Liver (tissue), 9 donors: ENCODE results near the gene KRT86. TPM values are rescaled to one million over a fixed set of nuclear protein-coding genes. Genes with fewer than 3 reads are reported as not detected.

ENCODE experiments used
- DNase-seq: peaks from one replicate; pipeline ENCODE4 v3.0.0-alpha.2; 2017; ENCODE audit warnings: low spot score
- H3K27ac ChIP-seq, 2 donors: one replicate each; pipeline ENCODE4 v1.7.0; 2013; ENCODE audit warnings: inconsistent platforms in 2 of 2, low read length in 2 of 2, control low read depth in 1 of 2, low read depth in 1 of 2, mild to moderate bottlenecking in 1 of 2
- H3K27me3 ChIP-seq, 4 donors: one replicate each; pipeline versions ENCODE4 v1.6.1 to v1.7.0; 2013; ENCODE audit warnings: low read length in 3 of 4, inconsistent platforms in 1 of 4, mild to moderate bottlenecking in 1 of 4, moderate library complexity in 1 of 4; ENCODE audit not compliant: control insufficient read depth in 4 of 4, insufficient read depth in 4 of 4
- H3K36me3 ChIP-seq, 4 donors: one replicate each; pipeline versions ENCODE4 v1.6.1 to v1.7.0; 2013; ENCODE audit warnings: low read length in 3 of 4, mild to moderate bottlenecking in 3 of 4, low read depth in 1 of 4, moderate library complexity in 1 of 4; ENCODE audit not compliant: control insufficient read depth in 4 of 4, insufficient read depth in 3 of 4
- H3K4me1 ChIP-seq, 4 donors: one replicate each; pipeline versions ENCODE4 v1.6.1 to v1.7.0; 2013; ENCODE audit warnings: low read length in 3 of 4, mild to moderate bottlenecking in 3 of 4, moderate library complexity in 1 of 4; ENCODE audit not compliant: control insufficient read depth in 4 of 4, insufficient read depth in 4 of 4
- H3K4me3 ChIP-seq, 3 donors: one replicate each; pipeline versions ENCODE4 v1.6.1 to v1.7.0; 2013; ENCODE audit warnings: low read length in 3 of 3, control low read depth in 1 of 3, low read depth in 1 of 3, mild to moderate bottlenecking in 1 of 3
- H3K9ac ChIP-seq, 2 donors: one replicate each; pipeline ENCODE4 v1.7.0; 2013; ENCODE audit warnings: low read length in 2 of 2, mild to moderate bottlenecking in 2 of 2, moderate library complexity in 2 of 2, control low read depth in 1 of 2, low read depth in 1 of 2
- H3K9me3 ChIP-seq, 4 donors: one replicate each; pipeline versions ENCODE4 v1.6.1 to v1.7.0; 2013; ENCODE audit warnings: low read length in 3 of 4; ENCODE audit not compliant: control insufficient read depth in 4 of 4
- EGR1 ChIP-seq, 2 donors: IDR thresholded peaks; 2 replicates each; pipeline ENCODE4 v1.6.1; 2016 to 2018; ENCODE audit warnings: antibody characterized with exemption in 2 of 2, low read depth in 2 of 2
- FOXA1 ChIP-seq: IDR thresholded peaks from 2 replicates; pipeline ENCODE4 v1.6.1; 2016; ENCODE audit warnings: antibody characterized with exemption
- FOXA2 ChIP-seq: IDR thresholded peaks from 2 replicates; pipeline ENCODE4 v1.6.1; 2016; ENCODE audit warnings: antibody characterized with exemption
- GABPA ChIP-seq, 2 donors: IDR thresholded peaks in 1 of 2; conservative IDR thresholded peaks in 1 of 2; 2 replicates each; pipeline ENCODE4 v1.6.1; 2016; ENCODE audit warnings: antibody characterized with exemption in 2 of 2, mild to moderate bottlenecking in 1 of 2, moderate library complexity in 1 of 2
- HNF4A ChIP-seq, 2 donors: conservative IDR thresholded peaks; 2 replicates each; pipeline ENCODE4 v1.6.1; 2016; ENCODE audit warnings: antibody characterized with exemption in 2 of 2, mild to moderate bottlenecking in 2 of 2
- HNF4G ChIP-seq: IDR thresholded peaks from 2 replicates; pipeline ENCODE4 v1.6.1; 2016; ENCODE audit warnings: antibody characterized with exemption
- JUND ChIP-seq, 2 donors: IDR thresholded peaks; 2 replicates each; pipeline ENCODE4 v1.6.1; 2016; ENCODE audit warnings: antibody characterized with exemption in 2 of 2
- NR2F2 ChIP-seq: IDR thresholded peaks from 2 replicates; pipeline ENCODE4 v1.6.1; 2016; ENCODE audit warnings: antibody characterized with exemption
- RAD21 ChIP-seq, 2 donors: IDR thresholded peaks; 2 replicates each; pipeline ENCODE4 v1.6.1; 2016; ENCODE audit warnings: antibody characterized with exemption in 2 of 2, mild to moderate bottlenecking in 2 of 2
- RXRA ChIP-seq, 2 donors: IDR thresholded peaks; 2 replicates each; pipeline ENCODE4 v1.6.1; 2017 to 2018; ENCODE audit warnings: antibody characterized with exemption in 2 of 2, mild to moderate bottlenecking in 1 of 2
- SP1 ChIP-seq: IDR thresholded peaks from 2 replicates; pipeline ENCODE4 v1.6.1; 2018; ENCODE audit warnings: antibody characterized with exemption, mild to moderate bottlenecking
- TAF1 ChIP-seq: conservative IDR thresholded peaks from 2 replicates; pipeline ENCODE4 v1.6.1; 2016; ENCODE audit warnings: antibody characterized with exemption, mild to moderate bottlenecking
- YY1 ChIP-seq: IDR thresholded peaks from 2 replicates; pipeline ENCODE4 v1.6.1; 2016; ENCODE audit warnings: antibody characterized with exemption, mild to moderate bottlenecking
- WGBS: extraction: QIAGEN DNeasy Blood & Tissue Kit; methylation state at CpG from one replicate; pipeline ENCODE4 v1.1.7; 2013; 5-methylcytosine and 5-hydroxymethylcytosine counted together
- polyA plus RNA-seq, 2 donors: library from polyadenylated mRNA; stranded (reverse) in 1 of 2; unstranded in 1 of 2; fragments of 200-250 nt in 1 of 2; fragments of >200 nt in 1 of 2; fragmentation: Nextera tagmentation in 1 of 2; extraction: Ambion mirVana in 1 of 2; gene quantifications; one replicate each; pipeline versions ENCODE4 v1.2.1 to v1.2.3, GENCODE V29; 2013 to 2015
- total RNA-seq, 2 donors: library from RNA; depleted of rRNA; stranded (reverse); fragments of >200 nt; gene quantifications; one replicate each; pipeline ENCODE4 v1.2.3, GENCODE V29; 2014
- TF ChIP-seq, protein P1 (sequence below): IDR thresholded peaks from 2 replicates; pipeline ENCODE4 v1.6.1; 2016; ENCODE audit warnings: antibody characterized with exemption
- TF ChIP-seq, protein P2 (sequence below): fragments of 150-350 bp; IDR thresholded peaks from 2 replicates; pipeline ENCODE4 v1.5.1; 2017; ENCODE audit warnings: improper control_type of control experiment, low read depth, low read length; ENCODE audit not compliant: missing input control
- TF ChIP-seq, protein P3 (sequence below): IDR thresholded peaks from 2 replicates; pipeline ENCODE4 v1.6.1; 2016; ENCODE audit warnings: antibody characterized with exemption
- donor health status: healthy.
- donor health status: healthy.
- donor health status: healthy.
- donor health status: healthy.
- donor health status: healthy.

Gene KRT86
- total and polyA plus RNA-seq, 4 donors = 0.08 TPM; not detected in 3

DNA sequence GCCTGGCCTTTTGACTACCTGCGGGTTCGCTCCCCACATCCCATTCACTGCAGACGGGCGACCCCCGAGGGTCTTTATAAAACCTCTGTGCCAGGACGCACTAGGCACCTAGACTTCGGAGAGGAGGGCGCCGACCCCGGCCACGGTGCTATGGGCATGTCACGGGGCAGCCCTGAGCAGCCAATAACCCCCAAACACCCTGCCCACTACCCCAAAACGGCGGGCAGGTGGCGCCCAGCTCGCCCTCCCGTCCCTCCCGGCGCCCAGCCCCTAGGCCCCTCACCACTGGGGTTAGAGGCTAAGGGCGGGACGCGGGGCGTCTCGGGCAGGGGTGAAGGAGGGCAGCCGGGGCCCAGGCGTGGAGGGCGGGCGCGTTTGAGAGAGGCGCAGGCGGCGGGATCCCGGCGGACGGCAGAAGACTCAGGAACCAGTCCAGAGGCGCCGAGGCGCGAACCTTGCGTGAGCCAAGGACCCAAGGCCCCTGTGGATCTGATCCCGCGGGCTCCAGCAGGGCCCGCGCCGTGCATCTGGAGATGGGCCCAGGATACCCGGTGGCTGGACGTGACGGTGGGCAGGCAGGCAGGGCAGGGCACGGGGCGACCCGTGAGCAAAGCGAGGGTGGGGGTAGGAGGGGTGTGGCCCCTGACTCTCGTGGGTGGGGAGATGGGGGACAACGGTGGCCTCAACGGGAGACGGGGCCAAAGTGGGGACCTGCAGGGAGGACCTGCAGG is 81.8 kb downstream of the KRT86 start:
- WGBS = 93% methylated on average over 56 of the region's 56 CpGs
- peaks cover 0 to 8% (median 5%) of the 10 kb centered on the region in 4 donors for H3K4me1 ChIP-seq
- no peaks in the 10 kb centered on the region for H3K36me3 ChIP-seq
- no peak overlapping the region for H3K27ac ChIP-seq
- no peaks in the 10 kb centered on the region for H3K27me3 ChIP-seq
- no peak for TF ChIP-seq NR2F2
- no peak for TF ChIP-seq HNF4G
- no peak for TF ChIP-seq EGR1 (IDR thresholded peaks at IDR 0.05; ENCODE audit: low read depth in 2 of 2)
- no peak for TF ChIP-seq TAF1
- TF ChIP-seq RAD21 (IDR thresholded peaks at IDR 0.05) = no peak
- TF ChIP-seq, protein P1, sequence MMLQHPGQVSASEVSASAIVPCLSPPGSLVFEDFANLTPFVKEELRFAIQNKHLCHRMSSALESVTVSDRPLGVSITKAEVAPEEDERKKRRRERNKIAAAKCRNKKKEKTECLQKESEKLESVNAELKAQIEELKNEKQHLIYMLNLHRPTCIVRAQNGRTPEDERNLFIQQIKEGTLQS = no peak
- TF ChIP-seq, protein P2, sequence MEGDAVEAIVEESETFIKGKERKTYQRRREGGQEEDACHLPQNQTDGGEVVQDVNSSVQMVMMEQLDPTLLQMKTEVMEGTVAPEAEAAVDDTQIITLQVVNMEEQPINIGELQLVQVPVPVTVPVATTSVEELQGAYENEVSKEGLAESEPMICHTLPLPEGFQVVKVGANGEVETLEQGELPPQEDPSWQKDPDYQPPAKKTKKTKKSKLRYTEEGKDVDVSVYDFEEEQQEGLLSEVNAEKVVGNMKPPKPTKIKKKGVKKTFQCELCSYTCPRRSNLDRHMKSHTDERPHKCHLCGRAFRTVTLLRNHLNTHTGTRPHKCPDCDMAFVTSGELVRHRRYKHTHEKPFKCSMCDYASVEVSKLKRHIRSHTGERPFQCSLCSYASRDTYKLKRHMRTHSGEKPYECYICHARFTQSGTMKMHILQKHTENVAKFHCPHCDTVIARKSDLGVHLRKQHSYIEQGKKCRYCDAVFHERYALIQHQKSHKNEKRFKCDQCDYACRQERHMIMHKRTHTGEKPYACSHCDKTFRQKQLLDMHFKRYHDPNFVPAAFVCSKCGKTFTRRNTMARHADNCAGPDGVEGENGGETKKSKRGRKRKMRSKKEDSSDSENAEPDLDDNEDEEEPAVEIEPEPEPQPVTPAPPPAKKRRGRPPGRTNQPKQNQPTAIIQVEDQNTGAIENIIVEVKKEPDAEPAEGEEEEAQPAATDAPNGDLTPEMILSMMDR = no peak
- no peak for TF ChIP-seq SP1
- TF ChIP-seq, protein P3, sequence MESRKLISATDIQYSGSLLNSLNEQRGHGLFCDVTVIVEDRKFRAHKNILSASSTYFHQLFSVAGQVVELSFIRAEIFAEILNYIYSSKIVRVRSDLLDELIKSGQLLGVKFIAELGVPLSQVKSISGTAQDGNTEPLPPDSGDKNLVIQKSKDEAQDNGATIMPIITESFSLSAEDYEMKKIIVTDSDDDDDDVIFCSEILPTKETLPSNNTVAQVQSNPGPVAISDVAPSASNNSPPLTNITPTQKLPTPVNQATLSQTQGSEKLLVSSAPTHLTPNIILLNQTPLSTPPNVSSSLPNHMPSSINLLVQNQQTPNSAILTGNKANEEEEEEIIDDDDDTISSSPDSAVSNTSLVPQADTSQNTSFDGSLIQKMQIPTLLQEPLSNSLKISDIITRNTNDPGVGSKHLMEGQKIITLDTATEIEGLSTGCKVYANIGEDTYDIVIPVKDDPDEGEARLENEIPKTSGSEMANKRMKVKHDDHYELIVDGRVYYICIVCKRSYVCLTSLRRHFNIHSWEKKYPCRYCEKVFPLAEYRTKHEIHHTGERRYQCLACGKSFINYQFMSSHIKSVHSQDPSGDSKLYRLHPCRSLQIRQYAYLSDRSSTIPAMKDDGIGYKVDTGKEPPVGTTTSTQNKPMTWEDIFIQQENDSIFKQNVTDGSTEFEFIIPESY = no peak
- no peak for TF ChIP-seq JUND (IDR thresholded peaks at IDR 0.05)
- no peak for TF ChIP-seq FOXA1
- no peak for TF ChIP-seq FOXA2
- TF ChIP-seq RXRA (IDR thresholded peaks at IDR 0.05) = no peak
- no peak for TF ChIP-seq GABPA (IDR thresholded peaks at IDR 0.05 in 1 of 2, conservative IDR thresholded peaks at IDR 0.05 in 1 of 2)
- no peak for DNase-seq
- H3K9me3 ChIP-seq = no peaks in the 10 kb centered on the region
- no peak overlapping the region for H3K9ac ChIP-seq
- no peak overlapping the region for H3K4me3 ChIP-seq

DNA sequence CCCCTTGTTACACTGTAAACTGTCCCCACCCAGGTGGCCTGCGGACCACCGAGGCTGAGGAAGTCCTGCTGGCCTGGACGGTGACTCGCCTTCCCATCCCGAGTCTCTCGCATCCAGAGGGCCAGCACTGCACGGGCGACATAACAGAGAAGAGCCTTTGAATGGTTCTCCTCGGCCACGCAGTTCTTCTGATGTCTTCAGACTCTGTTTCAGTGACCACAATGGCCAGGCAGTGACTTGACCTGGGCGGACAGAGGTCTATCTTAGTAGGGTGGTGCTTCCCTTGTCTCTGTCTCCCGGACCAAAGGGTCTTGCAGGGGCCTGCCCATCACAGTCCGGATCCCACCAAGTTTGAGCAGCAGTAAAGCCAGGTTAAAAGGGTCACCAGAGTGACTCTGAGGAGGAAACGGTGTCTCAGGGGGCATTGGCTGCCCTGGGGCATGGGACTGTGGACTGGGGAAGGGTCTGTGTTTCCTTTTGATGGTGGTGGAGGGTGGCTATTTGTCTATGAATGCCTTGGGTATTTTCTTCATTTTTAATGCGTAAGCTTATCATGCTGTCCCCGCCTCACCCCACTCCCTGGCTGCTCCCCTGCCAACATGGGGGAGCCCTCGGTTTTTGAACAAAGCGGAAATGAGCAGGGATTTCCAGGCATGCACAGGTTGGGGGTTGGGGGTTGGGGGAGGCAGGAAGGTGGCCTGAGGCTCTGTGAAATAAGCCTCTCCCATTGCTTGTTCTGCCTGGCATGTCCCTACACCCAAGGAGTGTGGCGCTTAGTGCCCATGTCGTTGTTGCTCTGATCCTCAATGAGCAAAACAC is 82.5 kb downstream of the KRT86 start:
- Histone ChIP-seq H3K36me3 (no peaks in the 10 kb centered on the region), H3K27me3 (no peaks in the 10 kb centered on the region), H3K4me1 (peaks cover 0 to under 1% (median 0%) of the 10 kb centered on the region in 4 donors), H3K27ac (no peak overlapping the region), H3K9me3 (no peaks in the 10 kb centered on the region), H3K4me3 (no peak overlapping the region), H3K9ac (no peak overlapping the region)
- WGBS = 92% methylated on average over 20 of the region's 20 CpGs
- DNase-seq = no peak
- TF ChIP-seq GABPA (IDR thresholded peaks at IDR 0.05 in 1 of 2, conservative IDR thresholded peaks at IDR 0.05 in 1 of 2) (no peak), JUND (IDR thresholded peaks at IDR 0.05) (no peak), YY1 (no peak), HNF4A (conservative IDR thresholded peaks at IDR 0.05) (no peak), EGR1 (IDR thresholded peaks at IDR 0.05; ENCODE audit: low read depth in 2 of 2) (no peak)
- TF ChIP-seq, protein P2 = no peak
- TF ChIP-seq, protein P3 = no peak
